Prostate gland (tissue), 2 donors: ENCODE results near the gene SLC38A5. TPM values are rescaled to one million over a fixed set of nuclear protein-coding genes. Genes with fewer than 3 reads are reported as not detected.

ENCODE experiments used
- DNase-seq: peaks from one replicate; pipeline ENCODE4 v3.0.0-alpha.2; 2019; ENCODE audit warnings: low spot score
- H3K27ac ChIP-seq, 2 donors: fragments of 200-600 bp; sonication (generic); 2 replicates each; pipeline ENCODE4 v1.5.1; 2017 to 2019
- H3K27me3 ChIP-seq: fragments of 200-600 bp; sonication (generic); replicated peaks from 2 replicates; pipeline ENCODE4 v1.5.1; 2019; ENCODE audit not compliant: insufficient read depth
- H3K36me3 ChIP-seq, 2 donors: fragments of 200-600 bp; sonication (generic); 1 replicate in 1 of 2; 2 replicates in 1 of 2; pipeline versions ENCODE4 v1.5.1 to v1.8.1; 2017 to 2019
- H3K4me1 ChIP-seq: fragments of 200-600 bp; sonication (generic); replicated peaks from 2 replicates; pipeline ENCODE4 v1.5.1; 2019
- H3K4me3 ChIP-seq, 2 donors: fragments of 200-600 bp; sonication (generic); 2 replicates each; pipeline ENCODE4 v1.5.1; 2017 to 2019
- H3K9me3 ChIP-seq: fragments of 200-600 bp; sonication (generic); 2 replicates; pipeline ENCODE4 v1.5.1; 2017
- CTCF ChIP-seq, 4 experiments: fragments of 200-600 bp in 2 of 4; fragments of 450-650 bp in 2 of 4; sonication (generic) in 2 of 4; IDR thresholded peaks; 1 replicate in 3 of 4; 2 replicates in 1 of 4; pipeline ENCODE4 v1.5.1; 2016 to 2019; ENCODE audit warnings: antibody characterized with exemption in 4 of 4, mild to moderate bottlenecking in 2 of 4, moderate library complexity in 2 of 4
- POLR2A ChIP-seq: fragments of 450-650 bp; IDR thresholded peaks from one replicate; pipeline ENCODE4 v1.6.1; 2016; ENCODE audit warnings: antibody characterized with exemption, mild to moderate bottlenecking
- POLR2AphosphoS5 ChIP-seq: sonication (generic); formaldehyde crosslinking; IDR thresholded peaks from one replicate; pipeline ENCODE4 v1.6.1; 2017; ENCODE audit warnings: antibody characterized with exemption
- WGBS: methylation state at CpG from one replicate; pipeline ENCODE4 v1.1.5; 2018; 5-methylcytosine and 5-hydroxymethylcytosine counted together
- intact Hi-C: fragments of 100-400 bp; cut with DNase I; formaldehyde crosslinking; loops from one replicate; pipeline ENCODE4 v1.14.2; 2022
- total RNA-seq, 2 donors: library from RNA; depleted of rRNA; stranded (reverse); fragments of >200 nt; gene quantifications; one replicate each; pipeline ENCODE4 v1.1.0, GENCODE V29; 2016

Gene SLC38A5
- total RNA-seq, 2 donors from 2014 or later, result 3.0 to 6.2 TPM

GRCh38 chrX:48488034-48488433, 18.0 kb upstream of the SLC38A5 start:
- no peaks in the 10 kb centered on the region for H3K4me1 ChIP-seq
- H3K36me3 ChIP-seq, result no peaks in the 10 kb centered on the region
- no peak overlapping the region for H3K4me3 ChIP-seq
- no peaks in the 10 kb centered on the region for H3K27me3 ChIP-seq
- H3K9me3 ChIP-seq, result no peaks in the 10 kb centered on the region
- intact Hi-C loops, result no loop called here
- TF ChIP-seq CTCF (IDR thresholded peaks at IDR 0.05) (no peak), POLR2A (no peak), POLR2AphosphoS5 (no peak)
- 86% methylated on average over 3 of the region's 3 CpGs for WGBS
- H3K27ac ChIP-seq, result no peak overlapping the region
- DNase-seq, result no peak

- Histone ChIP-seq H3K9me3 (no peaks in the 10 kb centered on the region), H3K27me3 (no peaks in the 10 kb centered on the region), H3K4me3 (no peak overlapping the region), H3K4me1 (no peaks in the 10 kb centered on the region), H3K36me3 (no peaks in the 10 kb centered on the region), H3K27ac (no peak overlapping the region)
- DNase-seq, result no peak
- TF ChIP-seq POLR2A, result no peak
- TF ChIP-seq POLR2AphosphoS5, result no peak
- TF ChIP-seq CTCF (IDR thresholded peaks at IDR 0.05), result no peak
- WGBS, result 80% methylated on average over 9 of the region's 10 CpGs
- intact Hi-C loops, result no loop called here
Measured at GRCh38 chrX:48487362-48487798, 17.3 kb upstream of the SLC38A5 start.

- Histone ChIP-seq H3K36me3 (no peaks in the 10 kb centered on the region), H3K9me3 (no peaks in the 10 kb centered on the region), H3K4me3 (no peak overlapping the region), H3K27me3 (no peaks in the 10 kb centered on the region), H3K27ac (no peak overlapping the region), H3K4me1 (no peaks in the 10 kb centered on the region)
- intact Hi-C loops, result no loop called here
- WGBS, result 60% methylated on average over 5 of the region's 7 CpGs
- no peak for DNase-seq
- TF ChIP-seq POLR2AphosphoS5 (no peak), POLR2A (no peak), CTCF (IDR thresholded peaks at IDR 0.05) (no peak)
Measured at GRCh38 chrX:48482526-48482925, 12.5 kb upstream of the SLC38A5 start.

GRCh38 chrX:48480583-48480982, 10.5 kb upstream of the SLC38A5 start:
- no peaks in the 10 kb centered on the region for H3K27me3 ChIP-seq
- TF ChIP-seq POLR2AphosphoS5 (no peak), CTCF (IDR thresholded peaks at IDR 0.05) (no peak), POLR2A (no peak)
- no peak overlapping the region for H3K4me3 ChIP-seq
- no peak for DNase-seq
- H3K9me3 ChIP-seq, result no peaks in the 10 kb centered on the region
- H3K27ac ChIP-seq, result no peak overlapping the region
- no peaks in the 10 kb centered on the region for H3K4me1 ChIP-seq
- no peaks in the 10 kb centered on the region for H3K36me3 ChIP-seq
- intact Hi-C loops, result no loop called here
- WGBS, result 93% methylated on average over 3 of the region's 3 CpGs

- TF ChIP-seq CTCF (IDR thresholded peaks at IDR 0.05) (no peak), POLR2A (no peak), POLR2AphosphoS5 (no peak)
- Histone ChIP-seq H3K9me3 (no peaks in the 10 kb centered on the region), H3K4me1 (no peaks in the 10 kb centered on the region), H3K4me3 (no peak overlapping the region), H3K36me3 (no peaks in the 10 kb centered on the region), H3K27ac (no peak overlapping the region), H3K27me3 (no peaks in the 10 kb centered on the region)
- intact Hi-C loops, result no loop called here
- 98% methylated on average over 3 of the region's 3 CpGs for WGBS
- DNase-seq, result no peak
Measured at GRCh38 chrX:48480142-48480541, 10.1 kb upstream of the SLC38A5 start.
